ENCODE data around the gene GLB1L.
A peak's percentile ranks its signal among the peaks of the same experiment; 100 is the strongest.

Gene GLB1L

GRCh38 chr2:219223831-219224610 is 21.2 kb downstream of the GLB1L start:
- DNase-seq (ENCODE audit: low read depth) = no peak

GRCh38 chr2:219221957-219222518 is 23.2 kb downstream of the GLB1L start:
- no peak for DNase-seq (ENCODE audit: low read depth)

- no peak for DNase-seq (ENCODE audit: low read depth)
These were observed 24.4 kb downstream of the GLB1L start for GRCh38 chr2:219220652-219221402.

GRCh38 chr2:219219784-219220532 is 25.3 kb downstream of the GLB1L start:
- no peak for DNase-seq (ENCODE audit: low read depth)

GRCh38 chr2:219218732-219219701 is 26.2 kb downstream of the GLB1L start, which contains the start of gene ABCB6:
Gene ABCB6 (minus strand): TSS chr2:219218958. CDS start chr2:219218673, 285 bp downstream.
- peak; percentile 86 for DNase-seq (ENCODE audit: low read depth)

- DNase-seq (ENCODE audit: low read depth) = no peak
These were observed 27.0 kb downstream of the GLB1L start for GRCh38 chr2:219218217-219218731.

GRCh38 chr2:219216535-219216915 is 28.7 kb downstream of the GLB1L start:
- no peak for DNase-seq (ENCODE audit: low read depth)

- no peak for DNase-seq (ENCODE audit: low read depth)
These were observed 29.2 kb downstream of the GLB1L start for GRCh38 chr2:219215871-219216534.

GRCh38 chr2:219214786-219215185 is 30.5 kb downstream of the GLB1L start:
- no peak for DNase-seq (ENCODE audit: low read depth)

- DNase-seq (ENCODE audit: low read depth) = no peak
These were observed 31.1 kb downstream of the GLB1L start for GRCh38 chr2:219214141-219214540.

GRCh38 chr2:219213486-219214071 is 31.7 kb downstream of the GLB1L start:
- no peak for DNase-seq (ENCODE audit: low read depth)

GRCh38 chr2:219213026-219213415 is 32.2 kb downstream of the GLB1L start:
- DNase-seq (ENCODE audit: low read depth) = no peak

- no peak for DNase-seq (ENCODE audit: low read depth)
These were observed 34.3 kb downstream of the GLB1L start for GRCh38 chr2:219210886-219211362.

- no peak for DNase-seq (ENCODE audit: low read depth)
These were observed 34.9 kb downstream of the GLB1L start for GRCh38 chr2:219210196-219210885.

GRCh38 chr2:219209236-219210195 is 35.7 kb downstream of the GLB1L start:
- no peak for DNase-seq (ENCODE audit: low read depth)

GRCh38 chr2:219207884-219208740 is 37.1 kb downstream of the GLB1L start:
- DNase-seq (ENCODE audit: low read depth) = no peak
